Kidney (tissue), 14 donors: Measurements from ENCODE around the gene PRRC2C. TPM values are rescaled to one million over a fixed set of nuclear protein-coding genes. Genes with fewer than 3 reads are reported as not detected.

Experiments
- DNase-seq, 5 donors: peaks; one replicate each; pipeline ENCODE4 v3.0.0-alpha.2; 2013 to 2020
- FAIRE-seq: peaks from 2 replicates; lab custom pipeline; 2012; peaks lifted over from hg19 to GRCh38; lab: Jason Lieb, UNC
- H3K27ac ChIP-seq, 2 donors: one replicate each; pipeline ENCODE4 v1.7.0; 2013; ENCODE audit warnings: low read depth in 2 of 2, low read length in 2 of 2, inconsistent platforms in 1 of 2
- H3K27me3 ChIP-seq: one replicate; pipeline ENCODE4 v1.7.1; 2013; ENCODE audit warnings: low read length, inconsistent platforms; ENCODE audit not compliant: control insufficient read depth, insufficient read depth
- H3K36me3 ChIP-seq, 3 donors: one replicate each; pipeline versions ENCODE4 v1.7.0 to v1.7.1; 2013; ENCODE audit warnings: low read length in 3 of 3, control low read depth in 1 of 3, inconsistent platforms in 1 of 3; ENCODE audit not compliant: insufficient read depth in 3 of 3, control insufficient read depth in 2 of 3
- H3K4me1 ChIP-seq, 3 donors: one replicate each; pipeline versions ENCODE4 v1.7.0 to v1.7.1; 2013; ENCODE audit warnings: low read length in 3 of 3, inconsistent platforms in 1 of 3, low read depth in 1 of 3; ENCODE audit not compliant: control insufficient read depth in 2 of 3, insufficient read depth in 2 of 3
- H3K4me3 ChIP-seq, 3 donors: one replicate each; pipeline versions ENCODE4 v1.7.0 to v1.8.1; 2013; ENCODE audit warnings: low read length in 3 of 3, control low read depth in 1 of 3, inconsistent platforms in 1 of 3
- H3K9ac ChIP-seq, 3 donors: one replicate each; pipeline versions ENCODE4 v1.7.0 to v1.7.1; 2013; ENCODE audit warnings: low read length in 3 of 3, control low read depth in 1 of 3, inconsistent platforms in 1 of 3
- H3K9me3 ChIP-seq, 3 donors: one replicate each; pipeline versions ENCODE4 v1.7.0 to v1.7.1; 2013; ENCODE audit warnings: low read length in 3 of 3, control low read depth in 1 of 3, inconsistent platforms in 1 of 3; ENCODE audit not compliant: control insufficient read depth in 2 of 3, insufficient read depth in 1 of 3
- CTCF ChIP-seq: IDR thresholded peaks from 3 replicates; pipeline ENCODE4 v1.5.1; 2012; ENCODE audit warnings: mild to moderate bottlenecking, moderate library complexity, borderline replicate concordance; ENCODE audit not compliant: insufficient read depth; ENCODE audit errors: extremely low read depth
- intact Hi-C: fragments of 100-400 bp; cut with DNase I; formaldehyde crosslinking; loops from one replicate; pipeline ENCODE4 v1.11.1; 2022
- polyA plus RNA-seq: library from polyadenylated mRNA; stranded (reverse); fragments of 350-450 nt; fragmentation: Illumina TruSeq; extraction: RNeasy Lipid Tissue Mini Kit (QIAGEN cat#74804); gene quantifications from one replicate; pipeline ENCODE4 v1.2.3, GENCODE V29; 2014; ENCODE audit warnings: low read depth, low replicate concordance; ENCODE audit not compliant: insufficient read depth
- total RNA-seq: library from RNA; stranded (reverse); fragmentation: NEBNext Ultra II Directional; extraction: Animal tissue kit (Norgen Biotek cat#: 25700); gene quantifications from one replicate; pipeline ENCODE4 v1.2.1, GENCODE V29; 2021
- donor health status: control.
- donor health status: control.
- donor health status: control.
- donor health status: control.
- donor health status: control.
- donor health status: DM: yes; HTN: yes; CAD: no.
- donor health status: Normal renal cell carcinoma (clear cell type).

PRRC2C gene
- total and polyA plus RNA-seq, 2 donors from 2014 or later, result 28.1 to 152 TPM

GRCh38 chr1:171484760-171485374 is 463 bp upstream of the PRRC2C start:
- peak overlapping the region; percentile 97 to 99 for H3K27ac ChIP-seq
- no peak for TF ChIP-seq CTCF
- peaks cover 6 to 12% (median 8%) of the 10 kb centered on the region in 3 donors for H3K4me1 ChIP-seq
- intact Hi-C loops, result no loop called here
- H3K9ac ChIP-seq, result peak overlapping the region; percentile 70 to 99 (median 92)
- H3K27me3 ChIP-seq, result no peaks in the 10 kb centered on the region
- H3K9me3 ChIP-seq, result no peaks in the 10 kb centered on the region
- FAIRE-seq, result no peak
- no peaks in the 10 kb centered on the region for H3K36me3 ChIP-seq
- H3K4me3 ChIP-seq, result peak overlapping the region; percentile 72 to 100 (median 96)
- no peak for DNase-seq

GRCh38 chr1:171486048-171486519 is 754 bp downstream of the PRRC2C start:
- H3K4me3 ChIP-seq, result peak overlapping the region; percentile 72 to 100 (median 91)
- FAIRE-seq, result no peak
- peaks cover 6 to 12% (median 8%) of the 10 kb centered on the region in 3 donors for H3K4me1 ChIP-seq
- H3K9ac ChIP-seq, result peak overlapping the region; percentile 96 to 99 (median 97)
- intact Hi-C loops, result no loop called here
- H3K27ac ChIP-seq, result peak overlapping the region; percentile 97 to 99
- TF ChIP-seq CTCF, result no peak
- no peaks in the 10 kb centered on the region for H3K36me3 ChIP-seq
- H3K9me3 ChIP-seq, result no peaks in the 10 kb centered on the region
- DNase-seq, result peak in 2 of 5 donors; percentile 77 to 83
- no peaks in the 10 kb centered on the region for H3K27me3 ChIP-seq

DNA sequence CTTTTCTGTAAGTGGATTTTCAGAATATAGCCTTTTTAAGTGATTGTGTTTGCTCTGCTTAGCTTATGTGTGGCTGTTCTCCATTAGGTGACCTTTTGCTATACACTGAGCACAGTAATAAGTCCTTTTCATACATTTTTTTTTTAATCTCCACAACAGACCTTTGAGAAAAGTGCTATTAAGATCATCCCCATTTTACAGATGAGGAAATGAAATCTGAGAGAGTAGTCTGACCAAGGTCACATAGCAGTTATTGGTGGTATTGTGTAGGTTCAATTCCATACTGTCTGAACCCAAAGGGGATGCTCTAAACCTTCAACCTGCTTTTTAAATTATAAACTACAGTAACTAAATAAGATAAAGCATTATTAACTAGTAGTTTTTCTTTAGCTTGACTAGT is 1.7 kb downstream of the PRRC2C start:
- no peak for FAIRE-seq
- Histone ChIP-seq H3K27ac (no peak overlapping the region), H3K4me3 (peak overlapping the region; percentile 72 to 100 (median 91)), H3K27me3 (no peaks in the 10 kb centered on the region), H3K4me1 (peaks cover 6 to 12% (median 8%) of the 10 kb centered on the region in 3 donors), H3K9ac (peak overlapping the region; percentile 4 to 99 (median 97)), H3K9me3 (no peaks in the 10 kb centered on the region), H3K36me3 (no peaks in the 10 kb centered on the region)
- no peak for DNase-seq
- intact Hi-C loops, result no loop called here
- TF ChIP-seq CTCF, result no peak
